Measurements from ENCODE around the gene MCAM.

GRCh38 chr11:119335091-119335654 lies 18.2 kb upstream of the MCAM start:
- TF ChIP-seq EZH2 (IDR thresholded peaks at IDR 0.05; ENCODE audit: low read length, unreplicated experiment) (no peak), CTCF (conservative IDR thresholded peaks at IDR 0.05; ENCODE audit: low read depth, low read length) (no peak), EZH2phosphoT487 (IDR thresholded peaks at IDR 0.05; ENCODE audit: borderline replicate concordance, low read length) (no peak)
